Transverse colon (tissue), 4 donors: Measurements from ENCODE around the gene SIPA1L3.

Experiments used
- EP300 ChIP-seq: sonication (generic); formaldehyde crosslinking; IDR thresholded peaks from one replicate; pipeline ENCODE4 v1.6.1; 2017; ENCODE audit warnings: antibody characterized with exemption, low read depth
- POLR2AphosphoS5 ChIP-seq, 3 donors: sonication (generic); formaldehyde crosslinking; IDR thresholded peaks; one replicate each; pipeline ENCODE4 v1.6.1; 2016; ENCODE audit warnings: antibody characterized with exemption in 3 of 3
- TF ChIP-seq, protein P1 (sequence below), 5 experiments: fragments of 200-600 bp in 3 of 5; fragments of 450-650 bp in 2 of 5; sonication (generic) in 3 of 5; IDR thresholded peaks; 1 replicate in 2 of 5; 2 replicates in 3 of 5; pipeline ENCODE4 v1.5.1; 2016 to 2017; ENCODE audit warnings: antibody characterized with exemption in 5 of 5, inconsistent platforms in 3 of 5, mild to moderate bottlenecking in 2 of 5, moderate library complexity in 1 of 5

- no peak for TF ChIP-seq EP300
- TF ChIP-seq POLR2AphosphoS5 (IDR thresholded peaks at IDR 0.05), result no peak
- TF ChIP-seq, protein P1, sequence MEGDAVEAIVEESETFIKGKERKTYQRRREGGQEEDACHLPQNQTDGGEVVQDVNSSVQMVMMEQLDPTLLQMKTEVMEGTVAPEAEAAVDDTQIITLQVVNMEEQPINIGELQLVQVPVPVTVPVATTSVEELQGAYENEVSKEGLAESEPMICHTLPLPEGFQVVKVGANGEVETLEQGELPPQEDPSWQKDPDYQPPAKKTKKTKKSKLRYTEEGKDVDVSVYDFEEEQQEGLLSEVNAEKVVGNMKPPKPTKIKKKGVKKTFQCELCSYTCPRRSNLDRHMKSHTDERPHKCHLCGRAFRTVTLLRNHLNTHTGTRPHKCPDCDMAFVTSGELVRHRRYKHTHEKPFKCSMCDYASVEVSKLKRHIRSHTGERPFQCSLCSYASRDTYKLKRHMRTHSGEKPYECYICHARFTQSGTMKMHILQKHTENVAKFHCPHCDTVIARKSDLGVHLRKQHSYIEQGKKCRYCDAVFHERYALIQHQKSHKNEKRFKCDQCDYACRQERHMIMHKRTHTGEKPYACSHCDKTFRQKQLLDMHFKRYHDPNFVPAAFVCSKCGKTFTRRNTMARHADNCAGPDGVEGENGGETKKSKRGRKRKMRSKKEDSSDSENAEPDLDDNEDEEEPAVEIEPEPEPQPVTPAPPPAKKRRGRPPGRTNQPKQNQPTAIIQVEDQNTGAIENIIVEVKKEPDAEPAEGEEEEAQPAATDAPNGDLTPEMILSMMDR (IDR thresholded peaks at IDR 0.05), result no peak
Observed at GRCh38 chr19:37995346-37995745, 88.3 kb downstream of the SIPA1L3 start.
